Measurements from ENCODE around the gene ABR.

ABR gene

GRCh38 chr17:1054656-1055055 is 125.1 kb downstream of the ABR start:
- Histone ChIP-seq H3K4me2 (ENCODE audit: low read length) (no peak overlapping the region), H3K27ac (ENCODE audit: low read length) (no peak overlapping the region), H3K4me1 (ENCODE audit: low read length) (no peaks in the 10 kb centered on the region), H3K9ac (ENCODE audit: low read length) (no peak overlapping the region), H3K36me3 (replicated peaks; ENCODE audit: low read depth, low read length) (no peaks in the 10 kb centered on the region), H2AFZ (ENCODE audit: low read depth, low read length) (no peak overlapping the region), H4K20me1 (ENCODE audit: insufficient read depth, low read length) (no peaks in the 10 kb centered on the region), H3K9me3 (ENCODE audit: insufficient read depth, low read length) (no peaks in the 10 kb centered on the region), H3K79me2 (ENCODE audit: low read length) (no peaks in the 10 kb centered on the region), H3K27me3 (ENCODE audit: low read depth, low read length) (no peaks in the 10 kb centered on the region), H3K4me3 (ENCODE audit: low read length) (no peak overlapping the region)
- no peak for TF ChIP-seq CTCF (IDR thresholded peaks at IDR 0.05; ENCODE audit: low read depth, low read length)
- no peak for TF ChIP-seq EZH2phosphoT487 (IDR thresholded peaks at IDR 0.05; ENCODE audit: low read depth)

- no peaks in the 10 kb centered on the region for H3K9me3 ChIP-seq (ENCODE audit: insufficient read depth, low read length)
- H3K4me1 ChIP-seq (ENCODE audit: low read length): no peaks in the 10 kb centered on the region
- H2AFZ ChIP-seq (ENCODE audit: low read depth, low read length): no peak overlapping the region
- H3K9ac ChIP-seq (ENCODE audit: low read length): no peak overlapping the region
- H3K79me2 ChIP-seq (ENCODE audit: low read length): no peaks in the 10 kb centered on the region
- H3K4me2 ChIP-seq (ENCODE audit: low read length): no peak overlapping the region
- TF ChIP-seq CTCF (IDR thresholded peaks at IDR 0.05; ENCODE audit: low read depth, low read length): no peak
- no peak for TF ChIP-seq EZH2phosphoT487 (IDR thresholded peaks at IDR 0.05; ENCODE audit: low read depth)
- H3K36me3 ChIP-seq (replicated peaks; ENCODE audit: low read depth, low read length): no peaks in the 10 kb centered on the region
- H3K4me3 ChIP-seq (ENCODE audit: low read length): no peak overlapping the region
- H3K27me3 ChIP-seq (ENCODE audit: low read depth, low read length): no peaks in the 10 kb centered on the region
- no peaks in the 10 kb centered on the region for H4K20me1 ChIP-seq (ENCODE audit: insufficient read depth, low read length)
- no peak overlapping the region for H3K27ac ChIP-seq (ENCODE audit: low read length)
These were observed 126.0 kb downstream of the ABR start for GRCh38 chr17:1053661-1054360.

GRCh38 chr17:1050996-1051925 is 128.5 kb downstream of the ABR start:
- H3K4me3 ChIP-seq (ENCODE audit: low read length): no peak overlapping the region
- no peaks in the 10 kb centered on the region for H3K4me1 ChIP-seq (ENCODE audit: low read length)
- no peak for TF ChIP-seq EZH2phosphoT487 (IDR thresholded peaks at IDR 0.05; ENCODE audit: low read depth)
- no peak for TF ChIP-seq CTCF (IDR thresholded peaks at IDR 0.05; ENCODE audit: low read depth, low read length)
- no peaks in the 10 kb centered on the region for H3K9me3 ChIP-seq (ENCODE audit: insufficient read depth, low read length)
- no peak overlapping the region for H2AFZ ChIP-seq (ENCODE audit: low read depth, low read length)
- no peak overlapping the region for H3K27ac ChIP-seq (ENCODE audit: low read length)
- H3K9ac ChIP-seq (ENCODE audit: low read length): no peak overlapping the region
- H3K4me2 ChIP-seq (ENCODE audit: low read length): no peak overlapping the region
- H3K36me3 ChIP-seq (replicated peaks; ENCODE audit: low read depth, low read length): no peaks in the 10 kb centered on the region
- H3K27me3 ChIP-seq (ENCODE audit: low read depth, low read length): no peaks in the 10 kb centered on the region
- H3K79me2 ChIP-seq (ENCODE audit: low read length): no peaks in the 10 kb centered on the region
- no peaks in the 10 kb centered on the region for H4K20me1 ChIP-seq (ENCODE audit: insufficient read depth, low read length)

All from OCI-LY3 (cell line).